Upper lobe of left lung (tissue), 6 donors: ENCODE measurements around the gene XIRP2. TPM values are rescaled to one million over a fixed set of nuclear protein-coding genes. Genes with fewer than 3 reads are reported as not detected.

Experiments
- ATAC-seq, 2 donors: fragments of 200-7000 bp; cut with Tn5 transposase; one replicate each; pipeline ENCODE4 v1.9.1; 2022; ENCODE audit warnings: mild to moderate bottlenecking in 2 of 2, moderate library complexity in 2 of 2; ENCODE audit not compliant: low FRiP score in 2 of 2
- DNase-seq, 2 donors: peaks; one replicate each; pipeline ENCODE4 v3.0.0-alpha.2; 2019 to 2020
- H3K27ac ChIP-seq, 4 donors: fragments of 200-600 bp; sonication (generic); one replicate each; pipeline ENCODE4 v1.5.1; 2016 to 2019
- H3K27me3 ChIP-seq, 4 donors: fragments of 200-600 bp; sonication (generic); one replicate each; pipeline ENCODE4 v1.5.1; 2017 to 2019
- H3K36me3 ChIP-seq, 4 donors: fragments of 200-600 bp; sonication (generic); one replicate each; pipeline ENCODE4 v1.5.1; 2016 to 2019
- H3K4me1 ChIP-seq, 4 donors: fragments of 200-600 bp; sonication (generic); one replicate each; pipeline ENCODE4 v1.5.1; 2018 to 2019
- H3K4me3 ChIP-seq, 4 donors: fragments of 200-600 bp; sonication (generic); one replicate each; pipeline ENCODE4 v1.5.1; 2017 to 2019; ENCODE audit warnings: mild to moderate bottlenecking in 2 of 4, moderate library complexity in 1 of 4
- H3K9me3 ChIP-seq, 4 donors: fragments of 200-600 bp; sonication (generic); one replicate each; pipeline ENCODE4 v1.5.1; 2018 to 2019
- EP300 ChIP-seq, 4 donors: sonication (generic); formaldehyde crosslinking; IDR thresholded peaks; one replicate each; pipeline ENCODE4 v1.5.1; 2017; ENCODE audit warnings: antibody characterized with exemption in 4 of 4, control low read depth in 2 of 4
- POLR2A ChIP-seq, 4 donors: fragments of 450-650 bp; IDR thresholded peaks; one replicate each; pipeline ENCODE4 v1.5.1; 2016 to 2017; ENCODE audit warnings: antibody characterized with exemption in 4 of 4, mild to moderate bottlenecking in 2 of 4
- POLR2AphosphoS5 ChIP-seq, 2 donors: sonication (generic); formaldehyde crosslinking; IDR thresholded peaks; one replicate each; pipeline ENCODE4 v1.5.1; 2017; ENCODE audit warnings: antibody characterized with exemption in 2 of 2
- WGBS, 2 donors: methylation state at CpG; one replicate each; pipeline ENCODE4 v1.1.5; 2017 to 2018; 5-methylcytosine and 5-hydroxymethylcytosine counted together
- total RNA-seq, 6 donors: library from RNA; depleted of rRNA in 4 of 6; stranded (reverse); fragments of >200 nt in 4 of 6; gene quantifications; one replicate each; pipeline versions ENCODE4 v1.1.0 to v1.2.1, GENCODE V29; 2016 to 2021
- TF ChIP-seq, protein P1 (sequence below), 6 experiments: fragments of 450-650 bp in 4 of 6; fragments of 200-600 bp in 2 of 6; sonication (generic) in 2 of 6; IDR thresholded peaks; one replicate each; pipeline ENCODE4 v1.5.1; 2016 to 2019; ENCODE audit warnings: antibody characterized with exemption in 6 of 6
- donor health status: DM: no; HTN: no; CAD: no; lungs with moderate emphysema.
- donor health status: DM: no; HTN: yes; CAD: no; lungs with severe emphysema.

Gene XIRP2
- total RNA-seq, 6 donors from 2014 or later = under 0.01 to 0.89 (median 0.33) TPM; not detected in 2

DNA sequence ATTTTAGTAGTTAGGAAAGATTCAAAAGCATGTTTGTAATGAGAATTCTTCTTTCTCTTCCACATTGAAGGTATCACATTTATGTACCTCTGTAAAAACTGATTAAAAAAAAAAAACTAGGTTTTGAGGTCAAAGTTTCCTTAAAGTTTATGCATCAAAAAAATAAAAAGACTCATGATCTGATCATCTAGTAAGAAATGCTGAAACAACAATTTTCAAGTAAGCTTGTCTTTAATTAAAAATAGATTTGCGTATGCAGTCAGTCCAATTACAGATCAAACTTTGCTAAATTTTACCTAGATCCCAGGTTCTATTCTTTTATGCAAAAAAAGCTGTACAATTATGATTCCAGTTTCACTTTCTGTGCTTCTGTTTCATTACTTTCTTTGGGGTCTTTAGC lies 409.0 kb downstream of the XIRP2 start:
- DNase-seq = no peak
- ATAC-seq = no peak
- peaks cover 0 to 24% (median 7%) of the 10 kb centered on the region in 4 donors for H3K27me3 ChIP-seq
- H3K4me3 ChIP-seq = no peak overlapping the region
- TF ChIP-seq POLR2A (IDR thresholded peaks at IDR 0.05) = no peak
- no peak for TF ChIP-seq EP300 (IDR thresholded peaks at IDR 0.05)
- TF ChIP-seq, protein P1, sequence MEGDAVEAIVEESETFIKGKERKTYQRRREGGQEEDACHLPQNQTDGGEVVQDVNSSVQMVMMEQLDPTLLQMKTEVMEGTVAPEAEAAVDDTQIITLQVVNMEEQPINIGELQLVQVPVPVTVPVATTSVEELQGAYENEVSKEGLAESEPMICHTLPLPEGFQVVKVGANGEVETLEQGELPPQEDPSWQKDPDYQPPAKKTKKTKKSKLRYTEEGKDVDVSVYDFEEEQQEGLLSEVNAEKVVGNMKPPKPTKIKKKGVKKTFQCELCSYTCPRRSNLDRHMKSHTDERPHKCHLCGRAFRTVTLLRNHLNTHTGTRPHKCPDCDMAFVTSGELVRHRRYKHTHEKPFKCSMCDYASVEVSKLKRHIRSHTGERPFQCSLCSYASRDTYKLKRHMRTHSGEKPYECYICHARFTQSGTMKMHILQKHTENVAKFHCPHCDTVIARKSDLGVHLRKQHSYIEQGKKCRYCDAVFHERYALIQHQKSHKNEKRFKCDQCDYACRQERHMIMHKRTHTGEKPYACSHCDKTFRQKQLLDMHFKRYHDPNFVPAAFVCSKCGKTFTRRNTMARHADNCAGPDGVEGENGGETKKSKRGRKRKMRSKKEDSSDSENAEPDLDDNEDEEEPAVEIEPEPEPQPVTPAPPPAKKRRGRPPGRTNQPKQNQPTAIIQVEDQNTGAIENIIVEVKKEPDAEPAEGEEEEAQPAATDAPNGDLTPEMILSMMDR (IDR thresholded peaks at IDR 0.05) = no peak
- no peak for TF ChIP-seq POLR2AphosphoS5 (IDR thresholded peaks at IDR 0.05)
- H3K36me3 ChIP-seq = no peaks in the 10 kb centered on the region
- peaks cover 13 to 27% (median 16%) of the 10 kb centered on the region in 4 donors for H3K4me1 ChIP-seq
- no peaks in the 10 kb centered on the region for H3K9me3 ChIP-seq
- WGBS, 2 donors = 92 to 93% methylated on average over 1 of the region's 1 CpG
- H3K27ac ChIP-seq = no peak overlapping the region

DNA sequence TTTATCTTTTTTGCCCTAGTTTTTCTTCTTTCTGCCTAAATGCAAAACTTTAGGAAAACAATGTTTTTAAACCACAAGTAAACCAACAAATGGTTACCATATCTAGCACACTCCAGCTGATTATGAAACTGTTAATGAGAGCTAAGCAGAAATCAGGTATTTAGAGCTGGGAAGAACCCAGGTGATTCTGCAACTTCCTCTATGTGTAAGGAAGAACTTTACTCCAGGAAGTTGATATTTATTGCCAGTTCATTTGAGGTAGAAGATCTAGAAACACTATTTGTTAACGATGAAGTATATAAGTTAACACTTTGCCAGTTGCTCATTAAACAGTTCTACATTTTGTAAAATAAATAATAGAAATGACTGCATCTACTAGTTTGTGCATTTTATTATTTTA lies 409.7 kb downstream of the XIRP2 start:
- ATAC-seq = no peak
- Histone ChIP-seq H3K27me3 (peaks cover 0 to 17% (median 7%) of the 10 kb centered on the region in 4 donors), H3K27ac (no peak overlapping the region), H3K9me3 (no peaks in the 10 kb centered on the region), H3K4me3 (no peak overlapping the region), H3K36me3 (no peaks in the 10 kb centered on the region), H3K4me1 (peaks cover 13 to 20% (median 15%) of the 10 kb centered on the region in 4 donors)
- 32 to 69% methylated on average over 1 of the region's 1 CpG for WGBS, 2 donors
- TF ChIP-seq, protein P1 (IDR thresholded peaks at IDR 0.05) = no peak
- TF ChIP-seq POLR2AphosphoS5 (IDR thresholded peaks at IDR 0.05) (no peak), EP300 (IDR thresholded peaks at IDR 0.05) (no peak)
- no peak for DNase-seq
